ENCODE data around the gene THSD4.
"Not testable (repeated sequence)": the region's sequence is repeated elsewhere in the genome, so short reads cannot be mapped to it uniquely, and the experiment has no call there.

The THSD4 gene

GRCh38 chr15:71121442-71121841, 6.2 kb downstream of the THSD4 start:
- DNase-seq (ENCODE audit: low read depth in 3 of 3), result no peak

- DNase-seq (ENCODE audit: low read depth in 3 of 3), result no peak
These were observed 9.9 kb downstream of the THSD4 start for GRCh38 chr15:71124937-71125790.

GRCh38 chr15:71125831-71126450, 10.7 kb downstream of the THSD4 start:
- DNase-seq (ENCODE audit: low read depth in 3 of 3), result no peak

- DNase-seq (ENCODE audit: low read depth in 3 of 3), result no peak
These were observed 11.8 kb downstream of the THSD4 start for GRCh38 chr15:71127083-71127482.

GRCh38 chr15:71128159-71128558, 12.9 kb downstream of the THSD4 start:
- not testable (repeated sequence) for DNase-seq (ENCODE audit: low read depth in 3 of 3)

DNA sequence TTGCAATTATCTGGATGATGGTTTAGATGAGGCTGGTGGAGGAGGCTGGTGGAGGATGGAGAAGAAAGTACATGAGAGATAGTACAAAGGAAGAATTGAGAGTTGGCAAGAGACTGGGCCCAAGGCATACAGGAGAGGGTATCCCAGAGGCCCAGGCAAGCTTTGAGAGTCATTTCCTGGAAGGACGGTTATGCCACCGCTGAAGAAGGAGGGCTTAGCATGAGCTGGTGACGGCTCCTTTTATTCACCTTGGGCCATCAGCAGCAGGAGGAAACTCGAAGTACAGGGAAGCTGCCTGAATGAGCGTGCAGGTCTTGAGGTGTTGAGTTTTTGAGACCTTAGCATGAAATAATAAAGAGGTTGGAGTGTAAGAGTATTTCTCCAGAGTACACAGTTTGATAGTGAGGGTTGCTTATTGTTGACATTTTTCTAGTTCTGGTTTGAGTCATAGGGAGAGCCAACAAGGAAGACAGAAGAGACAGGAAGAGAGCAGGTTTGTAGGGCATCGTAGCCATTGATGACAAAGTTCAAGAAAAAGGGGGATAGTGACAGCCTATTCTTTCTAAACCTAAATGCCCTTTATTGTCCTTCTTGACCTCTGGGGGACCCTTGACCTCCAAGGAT, 13.8 kb downstream of the THSD4 start:
- no peak for DNase-seq (ENCODE audit: low read depth in 3 of 3)

DNA sequence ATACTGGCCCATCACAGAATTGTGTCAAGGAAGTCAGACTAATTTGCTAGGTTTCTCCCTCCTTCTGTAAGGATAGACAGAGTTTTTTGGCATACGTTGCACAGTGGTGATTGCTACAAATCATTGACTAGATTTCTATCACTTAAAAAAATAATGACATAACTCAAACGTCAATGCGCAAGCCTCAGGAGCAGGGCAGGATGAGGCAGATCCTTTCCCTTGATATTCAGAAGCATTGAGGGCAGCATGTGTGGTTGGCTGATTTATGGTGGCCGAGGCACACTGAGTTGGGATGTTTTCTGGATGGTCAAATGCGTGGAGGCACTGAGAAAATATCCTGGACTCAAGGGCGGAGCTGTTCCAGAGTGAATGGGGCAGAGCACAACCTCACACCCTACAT, 14.4 kb downstream of the THSD4 start:
- DNase-seq (ENCODE audit: low read depth in 3 of 3), result no peak

DNA sequence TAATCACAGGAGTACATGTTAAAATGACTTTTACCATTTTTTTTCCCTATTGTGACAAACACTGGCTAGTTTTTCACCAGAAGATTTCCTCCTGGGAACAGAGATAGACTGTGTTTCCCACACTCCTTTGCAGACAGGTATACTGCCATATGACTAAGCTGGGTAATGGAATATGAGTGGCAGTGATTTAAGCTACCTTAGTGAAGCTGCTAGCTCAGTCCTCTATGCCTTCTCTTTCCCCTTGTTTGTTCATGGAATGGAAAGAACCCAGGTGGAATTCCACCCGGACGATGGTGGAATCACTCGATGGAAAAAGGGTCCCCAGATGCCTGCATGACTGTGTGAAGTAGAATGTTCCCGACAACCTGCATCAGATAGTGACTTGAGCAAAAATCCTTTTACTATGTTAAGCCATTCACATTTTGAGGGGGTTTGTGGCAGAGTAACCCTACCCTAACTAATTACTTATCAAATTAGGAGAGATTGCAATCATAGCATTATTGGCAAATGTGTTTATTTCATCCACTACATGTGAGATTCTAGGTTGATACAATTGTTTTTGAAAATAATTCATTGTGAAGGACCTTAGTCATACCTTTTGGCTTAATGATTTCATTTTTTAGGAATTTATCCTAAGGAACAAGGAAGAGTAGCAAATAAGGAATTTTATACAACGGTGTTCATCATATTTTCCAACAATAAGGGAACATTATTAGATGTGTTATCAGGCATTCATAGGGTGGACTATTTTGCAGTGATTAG, 16.5 kb downstream of the THSD4 start:
- no peak for DNase-seq (ENCODE audit: low read depth in 3 of 3)

DNA sequence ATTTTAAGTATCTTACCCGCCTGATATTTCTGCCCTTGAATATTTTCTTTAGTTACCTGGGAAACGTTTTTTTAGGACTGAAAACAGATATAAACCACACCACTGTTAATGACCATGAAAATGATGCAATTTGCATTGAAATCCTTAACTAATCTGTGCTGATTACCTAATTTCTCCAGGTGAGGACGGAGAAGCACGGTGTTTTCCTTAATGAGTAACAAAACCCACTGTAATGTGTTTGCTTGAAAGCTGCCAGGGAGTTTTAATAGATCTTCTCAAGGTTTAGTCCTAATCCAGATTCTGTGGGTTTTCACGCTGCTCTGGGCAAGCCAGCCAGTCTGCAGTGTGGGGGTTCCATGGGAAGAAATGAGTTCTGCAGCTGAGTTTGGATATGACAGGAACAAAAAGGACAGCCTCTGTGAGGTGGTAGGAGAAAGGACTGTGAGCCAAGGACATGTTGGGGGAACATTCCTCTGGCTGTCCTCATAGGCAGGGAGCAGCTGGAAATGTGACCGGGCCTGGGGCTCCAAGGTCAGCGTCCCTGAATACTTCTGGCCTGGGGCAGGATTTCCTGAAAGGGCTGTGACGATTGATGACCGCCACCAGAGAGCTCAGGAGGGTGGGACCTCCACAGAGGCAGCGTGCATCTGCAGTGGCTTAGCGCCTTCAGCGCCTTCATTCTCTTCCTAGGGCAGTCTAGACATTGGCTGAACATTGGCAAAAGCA, 18.6 kb downstream of the THSD4 start:
- no peak for DNase-seq (ENCODE audit: low read depth in 3 of 3)

- no peak for DNase-seq (ENCODE audit: low read depth in 3 of 3)
These were observed 21.0 kb downstream of the THSD4 start for GRCh38 chr15:71136159-71136783.

DNA sequence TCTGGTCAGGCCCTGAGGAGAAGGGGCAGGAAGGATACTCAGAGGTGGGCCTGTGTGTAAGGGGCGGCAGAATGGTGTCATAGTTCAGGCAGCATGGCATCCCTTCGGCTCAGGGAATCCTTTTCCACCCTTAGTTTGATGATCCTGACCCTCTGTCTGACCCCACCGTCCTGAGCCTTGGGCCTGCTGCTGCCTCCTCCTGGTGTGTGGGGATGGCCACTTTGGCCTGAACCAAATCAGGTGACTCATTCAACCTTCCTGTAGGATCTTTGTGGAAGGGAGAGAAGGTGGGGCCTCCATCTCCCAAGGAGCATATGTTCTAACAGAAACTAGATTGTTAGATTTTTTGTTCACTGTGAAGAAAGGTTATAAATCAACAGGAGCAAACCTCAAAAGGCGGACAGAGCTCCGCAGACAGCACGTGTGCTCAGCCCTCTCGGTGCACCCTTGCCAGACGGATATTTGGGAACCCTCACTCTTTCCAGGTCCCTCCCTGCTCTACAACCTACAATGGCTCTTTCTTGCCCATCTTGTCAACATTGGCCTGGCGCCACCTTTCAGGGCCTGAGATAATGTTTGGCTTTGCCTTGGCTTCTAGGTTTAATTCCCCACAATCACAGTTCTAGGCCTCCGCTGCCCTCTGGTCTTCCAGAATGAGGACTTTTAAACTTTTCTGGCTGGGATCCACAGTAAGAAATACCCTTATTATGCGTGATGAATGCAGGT, 21.7 kb downstream of the THSD4 start:
- DNase-seq (ENCODE audit: low read depth in 3 of 3), result no peak

DNA sequence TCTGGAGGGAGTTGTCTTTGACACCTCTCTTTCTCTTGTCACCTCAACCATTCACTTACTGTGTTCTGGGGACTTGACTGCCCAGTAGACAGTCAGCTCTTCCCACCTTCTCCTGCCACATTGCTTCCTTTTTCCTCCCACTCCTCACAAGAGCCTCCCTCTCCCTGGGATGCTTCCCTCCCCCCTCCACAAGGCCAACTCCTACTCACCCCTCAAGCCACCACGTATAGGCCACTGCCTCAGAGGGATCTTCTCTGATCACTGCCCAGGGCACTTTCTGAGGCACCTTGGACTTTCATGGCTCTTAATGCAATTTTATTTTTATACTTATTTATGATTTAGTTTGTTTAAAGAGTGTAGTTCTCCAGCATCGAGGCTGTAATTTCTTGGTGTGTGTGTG, 23.2 kb downstream of the THSD4 start:
- no peak for DNase-seq (ENCODE audit: low read depth in 3 of 3)

- DNase-seq (ENCODE audit: low read depth in 3 of 3), result no peak
These were observed 24.0 kb downstream of the THSD4 start for GRCh38 chr15:71139241-71139640.

GRCh38 chr15:71141572-71141971, 26.3 kb downstream of the THSD4 start:
- DNase-seq (ENCODE audit: low read depth in 3 of 3), result no peak

- no peak for DNase-seq (ENCODE audit: low read depth in 3 of 3)
These were observed 27.5 kb downstream of the THSD4 start for GRCh38 chr15:71142780-71143179.

DNA sequence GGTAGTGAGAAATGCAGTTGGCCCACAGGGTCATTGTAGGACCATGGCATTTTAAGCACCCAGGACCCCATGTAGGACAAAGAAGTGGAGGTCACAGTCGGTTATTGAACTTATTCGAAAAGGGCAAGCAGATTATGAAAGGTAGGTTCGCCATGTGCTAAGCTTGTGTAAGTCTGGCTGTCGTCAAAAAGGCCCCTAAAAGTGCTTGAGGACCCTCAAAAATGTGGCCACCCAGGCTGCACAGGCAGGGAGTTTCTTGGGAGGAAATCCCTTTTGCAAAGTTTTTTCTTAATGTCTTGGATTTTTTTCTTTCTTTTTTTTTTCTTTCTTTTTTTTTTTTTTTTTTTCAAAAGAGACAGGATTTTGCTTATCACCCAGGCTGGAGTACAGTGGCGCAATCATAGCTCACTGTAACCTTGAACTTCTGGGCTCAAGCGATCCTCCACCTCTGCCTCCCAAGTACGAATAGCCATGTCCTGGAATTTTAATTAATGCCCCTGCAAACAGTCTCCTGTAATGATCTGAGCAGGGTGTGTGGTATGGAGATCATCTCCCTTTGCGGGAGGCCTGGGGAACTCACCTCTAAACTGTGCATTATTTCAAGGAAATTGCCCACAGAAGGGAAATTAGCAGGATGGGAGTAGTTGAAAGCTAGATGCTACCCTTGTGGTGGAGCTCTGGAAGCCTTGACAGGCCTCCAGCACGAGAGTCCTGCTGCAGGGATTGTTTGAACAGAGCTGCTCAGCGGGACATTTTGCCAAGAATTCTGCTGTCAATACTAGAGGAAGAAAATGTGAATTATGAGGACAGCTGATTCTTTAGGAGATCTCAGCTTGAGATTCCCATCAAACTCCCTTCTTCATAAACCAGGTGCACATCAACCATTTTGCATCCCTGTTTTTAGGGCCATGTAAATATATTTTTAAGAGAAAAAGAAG, 28.4 kb downstream of the THSD4 start:
- DNase-seq (ENCODE audit: low read depth in 3 of 3), result no peak

DNA sequence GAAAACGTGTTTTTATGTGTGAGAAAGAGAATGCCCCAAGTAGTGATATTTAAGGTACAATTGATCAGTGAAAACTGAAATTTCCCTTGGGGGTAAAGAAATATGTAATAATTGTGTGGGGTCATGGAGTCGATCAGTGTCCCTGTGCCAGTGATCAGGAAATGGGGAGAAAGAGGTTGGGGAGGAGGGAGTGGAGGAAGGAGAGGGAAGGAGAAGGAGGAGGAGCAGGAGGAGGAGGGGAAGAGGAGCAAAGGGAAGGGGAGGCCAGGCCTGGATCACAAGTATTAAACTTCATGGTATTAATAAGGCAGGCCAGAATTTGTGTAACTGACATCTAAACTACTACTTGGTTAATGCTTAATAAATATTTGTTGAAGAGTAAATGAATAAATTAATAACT, 30.4 kb downstream of the THSD4 start:
- DNase-seq (ENCODE audit: low read depth in 3 of 3), result no peak

GRCh38 chr15:71146580-71146982, 31.3 kb downstream of the THSD4 start:
- no peak for DNase-seq (ENCODE audit: low read depth in 3 of 3)

- no peak for DNase-seq (ENCODE audit: low read depth in 3 of 3)
These were observed 32.8 kb downstream of the THSD4 start for GRCh38 chr15:71148048-71148447.
